Esophagus (tissue), 2 donors: ENCODE results near the gene PLCH2. TPM values are rescaled to one million over a fixed set of nuclear protein-coding genes. Genes with fewer than 3 reads are reported as not detected.

Experiments used
- H3K27ac ChIP-seq, 2 donors: one replicate each; pipeline ENCODE4 v1.5.1; 2013; ENCODE audit warnings: low read depth in 2 of 2, mild to moderate bottlenecking in 2 of 2, inconsistent platforms in 1 of 2, low read length in 1 of 2, moderate library complexity in 1 of 2
- H3K27me3 ChIP-seq, 2 donors: one replicate each; pipeline ENCODE4 v1.6.1; 2013; ENCODE audit warnings: low read length in 2 of 2, control low read depth in 1 of 2, mild to moderate bottlenecking in 1 of 2; ENCODE audit not compliant: insufficient read depth in 2 of 2, control insufficient read depth in 1 of 2
- H3K36me3 ChIP-seq, 2 donors: one replicate each; pipeline ENCODE4 v1.6.1; 2013; ENCODE audit warnings: low read length in 1 of 2; ENCODE audit not compliant: control insufficient read depth in 2 of 2, insufficient read depth in 2 of 2
- H3K4me1 ChIP-seq, 2 donors: one replicate each; pipeline ENCODE4 v1.6.1; 2013; ENCODE audit warnings: low read length in 1 of 2; ENCODE audit not compliant: control insufficient read depth in 2 of 2, insufficient read depth in 2 of 2
- H3K4me3 ChIP-seq, 2 donors: one replicate each; pipeline ENCODE4 v1.5.1; 2013; ENCODE audit warnings: low read length in 2 of 2, mild to moderate bottlenecking in 2 of 2, low read depth in 1 of 2, moderate library complexity in 1 of 2
- H3K9me3 ChIP-seq, 2 donors: one replicate each; pipeline ENCODE4 v1.6.1; 2013; ENCODE audit warnings: mild to moderate bottlenecking in 2 of 2, low read depth in 1 of 2, low read length in 1 of 2, moderate library complexity in 1 of 2; ENCODE audit not compliant: control insufficient read depth in 2 of 2, insufficient read depth in 1 of 2
- WGBS, 2 donors: extraction: QIAGEN DNeasy Blood & Tissue Kit; methylation state at CpG; one replicate each; pipeline ENCODE4 v1.1.7; 2013; 5-methylcytosine and 5-hydroxymethylcytosine counted together
- polyA plus RNA-seq, 2 donors: library from polyadenylated mRNA; stranded (reverse); fragments of 200-250 nt; gene quantifications; one replicate each; pipeline ENCODE4 v1.2.3, GENCODE V29; 2013
- donor health status: healthy with polysubstance abuse.
- donor health status: Bipolar disorder and iron deficiency.

PLCH2 gene
- polyA plus RNA-seq, 2 donors, result 19.2 to 88.7 TPM

DNA sequence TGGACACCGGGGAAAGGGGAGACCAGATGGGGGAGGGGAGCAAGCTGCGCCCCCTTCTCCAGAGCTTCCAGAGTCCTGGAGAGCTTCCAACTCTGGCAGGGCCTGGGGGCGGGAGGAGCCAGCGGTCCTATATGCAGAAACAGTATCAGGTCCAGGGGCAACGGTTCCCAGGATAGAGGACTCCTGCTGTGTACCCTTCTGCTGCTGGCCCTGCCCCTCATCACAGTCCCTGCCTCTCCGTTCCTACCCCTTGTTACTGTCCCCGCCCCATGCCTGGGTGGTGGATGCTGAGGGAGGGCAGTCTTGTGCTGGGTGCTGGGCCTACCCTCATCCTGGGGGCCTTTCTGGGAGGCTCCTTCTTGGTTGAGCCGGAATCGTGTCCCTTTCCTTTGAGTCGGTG, 44.6 kb upstream of the PLCH2 start:
- peaks cover 0 to 3% of the 10 kb centered on the region in 2 donors for H3K9me3 ChIP-seq
- H3K27ac ChIP-seq, result no peak overlapping the region
- H3K4me3 ChIP-seq, result no peak overlapping the region
- H3K36me3 ChIP-seq, result peaks cover 0 to 17% of the 10 kb centered on the region in 2 donors
- 34 to 42% methylated on average over 9 to 10 of the region's 10 CpGs for WGBS, 2 donors
- H3K4me1 ChIP-seq, result peaks cover 5 to 37% of the 10 kb centered on the region in 2 donors
- H3K27me3 ChIP-seq, result no peaks in the 10 kb centered on the region

DNA sequence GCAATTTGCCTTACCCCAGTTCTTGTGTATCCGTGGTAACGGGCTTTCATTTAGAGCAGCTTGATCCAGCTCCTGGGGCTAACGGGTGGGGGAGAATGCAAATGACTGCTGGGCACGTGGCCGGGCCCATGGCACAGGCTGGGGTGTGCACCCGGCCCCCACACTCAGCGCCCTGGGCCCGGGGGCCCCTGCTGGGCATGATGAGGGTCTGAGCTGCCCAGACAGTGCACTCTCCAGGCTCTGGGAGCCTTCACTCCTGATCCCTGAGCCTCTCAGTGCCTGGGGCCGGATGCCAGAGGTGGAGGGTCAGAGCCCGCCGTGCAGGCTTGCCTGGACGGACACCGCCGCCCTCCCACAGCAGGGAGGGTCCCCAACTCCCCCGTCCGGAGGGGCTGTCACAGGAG, 43.6 kb upstream of the PLCH2 start:
- 33 to 40% methylated on average over 15 to 16 of the region's 16 CpGs for WGBS, 2 donors
- Histone ChIP-seq H3K4me3 (no peak overlapping the region), H3K27me3 (no peaks in the 10 kb centered on the region), H3K36me3 (peaks cover 0 to 17% of the 10 kb centered on the region in 2 donors), H3K4me1 (peaks cover 4 to 35% of the 10 kb centered on the region in 2 donors), H3K9me3 (peaks cover 0 to 3% of the 10 kb centered on the region in 2 donors), H3K27ac (no peak overlapping the region)

DNA sequence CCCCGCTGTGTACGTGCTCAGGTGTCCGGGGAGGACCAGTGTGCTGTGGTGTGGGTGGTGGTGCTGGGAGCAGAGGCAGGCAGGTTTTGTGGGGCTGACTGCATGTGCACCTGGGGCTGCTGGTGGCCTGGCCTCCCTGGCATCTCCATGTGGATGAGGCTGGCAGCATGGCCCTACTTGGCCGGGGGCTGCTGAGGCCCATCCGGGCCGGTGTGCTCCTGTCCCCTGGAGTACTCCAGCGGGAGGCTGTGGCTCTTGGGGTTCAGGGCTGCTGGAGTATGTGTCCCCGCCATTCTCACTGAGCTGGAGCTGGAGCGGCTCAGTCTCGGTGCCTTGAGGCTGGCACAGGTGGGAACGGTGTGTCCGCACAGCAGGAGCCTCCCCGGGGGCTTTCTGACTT, 42.9 kb upstream of the PLCH2 start:
- WGBS, 2 donors, result 84 to 89% methylated on average over 13 of the region's 13 CpGs
- peaks cover 4 to 35% of the 10 kb centered on the region in 2 donors for H3K4me1 ChIP-seq
- H3K27me3 ChIP-seq, result no peaks in the 10 kb centered on the region
- peaks cover 0 to 3% of the 10 kb centered on the region in 2 donors for H3K9me3 ChIP-seq
- no peak overlapping the region for H3K27ac ChIP-seq
- H3K4me3 ChIP-seq, result no peak overlapping the region
- H3K36me3 ChIP-seq, result peaks cover 0 to 17% of the 10 kb centered on the region in 2 donors

DNA sequence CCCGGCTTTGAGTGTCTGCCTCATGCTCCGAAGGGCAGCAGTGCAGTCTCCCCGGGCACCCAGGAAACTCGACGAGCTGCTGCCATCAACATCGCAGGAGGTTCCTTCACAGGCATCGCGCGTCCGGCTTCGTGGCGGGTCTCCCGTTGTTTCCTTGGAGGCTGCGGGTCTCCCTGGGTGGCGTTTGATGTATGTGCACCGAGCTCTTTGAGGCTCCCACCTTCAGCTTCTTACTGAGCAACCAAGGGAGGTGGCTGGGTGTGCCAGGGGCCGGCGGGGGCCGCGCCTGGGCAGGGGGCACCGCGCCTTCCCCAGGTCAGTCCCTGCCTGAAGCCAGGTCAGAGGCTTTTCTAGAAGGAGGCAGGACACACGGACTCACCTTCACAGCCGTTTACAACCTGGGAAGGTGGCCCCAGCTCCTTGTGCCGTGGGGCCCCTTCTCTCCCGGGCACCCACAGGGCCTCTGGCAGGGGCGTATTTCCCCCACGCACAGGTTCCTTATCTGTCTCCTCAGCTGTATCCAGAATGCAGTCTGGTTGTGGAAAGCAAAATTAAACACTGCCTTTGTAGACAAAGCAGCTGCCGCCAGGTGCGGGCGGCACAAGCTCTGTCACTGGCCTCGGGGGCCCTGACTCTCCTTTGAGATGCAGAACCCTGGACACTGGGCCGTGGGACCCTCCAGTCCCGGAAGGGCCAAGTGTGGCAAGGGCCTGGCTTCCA, 42.0 kb upstream of the PLCH2 start:
- Histone ChIP-seq H3K4me3 (no peak overlapping the region), H3K27me3 (no peaks in the 10 kb centered on the region)
- 68 to 72% methylated on average over 34 of the region's 34 CpGs for WGBS, 2 donors

DNA sequence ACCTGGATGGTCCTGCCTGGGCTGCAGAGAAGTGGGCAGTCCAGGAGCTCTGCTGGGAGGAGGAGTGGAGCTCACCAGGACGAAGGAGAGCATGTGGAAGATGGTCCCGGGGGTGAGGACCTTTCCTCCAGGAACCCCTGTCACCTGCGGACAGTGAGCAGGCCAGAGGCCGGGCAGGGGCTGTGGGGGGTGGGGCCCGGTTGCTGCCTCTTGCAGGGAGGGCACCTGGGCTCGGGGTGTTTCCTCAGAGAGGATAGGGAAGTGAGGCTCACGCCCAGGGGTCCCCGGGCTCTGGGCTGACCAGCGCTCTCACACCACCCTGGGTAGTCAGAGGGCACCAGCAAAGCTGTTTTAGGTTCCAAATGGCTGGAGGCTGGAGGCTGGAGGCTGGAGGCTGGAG, 41.0 kb upstream of the PLCH2 start:
- no peak overlapping the region for H3K27ac ChIP-seq

More for the DNA sequence above, 42.0 kb upstream of the PLCH2 start:
- Histone ChIP-seq H3K9me3 (peaks cover 0 to 3% of the 10 kb centered on the region in 2 donors), H3K27ac (no peak overlapping the region), H3K36me3 (peaks cover 0 to 17% of the 10 kb centered on the region in 2 donors), H3K4me1 (peaks cover 6 to 39% of the 10 kb centered on the region in 2 donors)

DNA sequence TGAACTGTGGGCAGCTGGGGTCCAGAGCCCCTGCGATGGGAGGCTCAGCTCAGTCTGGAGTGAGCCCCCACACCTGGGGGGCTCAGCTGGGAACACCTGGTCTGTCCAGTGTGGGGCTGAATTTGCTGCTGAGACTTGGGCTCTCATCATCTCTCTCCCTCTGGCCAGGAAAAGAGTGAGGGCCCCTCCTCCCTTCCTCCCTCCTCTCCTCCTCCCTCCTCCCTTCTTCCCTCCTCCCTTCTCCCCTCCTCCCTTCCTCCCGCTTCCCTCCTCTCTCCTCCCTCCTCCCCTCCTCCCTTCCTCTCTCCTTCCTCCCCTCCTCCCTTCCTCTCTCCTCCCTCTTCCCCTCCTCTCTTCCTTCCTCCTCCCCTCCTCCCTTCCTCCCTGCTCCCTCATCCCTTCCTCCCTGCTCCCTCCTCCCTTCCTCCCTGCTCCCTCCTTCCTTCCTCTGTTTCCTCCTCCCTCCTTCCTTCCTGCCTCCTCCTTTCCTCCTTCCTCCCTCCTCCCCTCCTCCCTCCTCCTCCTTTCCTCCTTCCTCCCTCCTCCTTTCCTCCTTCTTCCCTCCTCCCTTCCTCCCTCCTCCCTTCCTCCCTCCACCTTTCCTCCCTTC, 40.2 kb upstream of the PLCH2 start:
- H3K27ac ChIP-seq, result no peak overlapping the region
- no peak overlapping the region for H3K4me3 ChIP-seq
- peaks cover 6 to 28% of the 10 kb centered on the region in 2 donors for H3K4me1 ChIP-seq
- 50 to 59% methylated on average over 1 to 2 of the region's 2 CpGs for WGBS, 2 donors
- peaks cover 0 to 3% of the 10 kb centered on the region in 2 donors for H3K9me3 ChIP-seq
- H3K36me3 ChIP-seq, result peaks cover 0 to 12% of the 10 kb centered on the region in 2 donors
- H3K27me3 ChIP-seq, result peaks cover 0 to 2% of the 10 kb centered on the region in 2 donors

More for the DNA sequence above, 41.0 kb upstream of the PLCH2 start:
- Histone ChIP-seq H3K9me3 (peaks cover 0 to 3% of the 10 kb centered on the region in 2 donors), H3K4me1 (peaks cover 6 to 33% of the 10 kb centered on the region in 2 donors), H3K4me3 (no peak overlapping the region), H3K27me3 (no peaks in the 10 kb centered on the region), H3K36me3 (peaks cover 0 to 17% of the 10 kb centered on the region in 2 donors)
- 67 to 73% methylated on average over 9 of the region's 9 CpGs for WGBS, 2 donors

DNA sequence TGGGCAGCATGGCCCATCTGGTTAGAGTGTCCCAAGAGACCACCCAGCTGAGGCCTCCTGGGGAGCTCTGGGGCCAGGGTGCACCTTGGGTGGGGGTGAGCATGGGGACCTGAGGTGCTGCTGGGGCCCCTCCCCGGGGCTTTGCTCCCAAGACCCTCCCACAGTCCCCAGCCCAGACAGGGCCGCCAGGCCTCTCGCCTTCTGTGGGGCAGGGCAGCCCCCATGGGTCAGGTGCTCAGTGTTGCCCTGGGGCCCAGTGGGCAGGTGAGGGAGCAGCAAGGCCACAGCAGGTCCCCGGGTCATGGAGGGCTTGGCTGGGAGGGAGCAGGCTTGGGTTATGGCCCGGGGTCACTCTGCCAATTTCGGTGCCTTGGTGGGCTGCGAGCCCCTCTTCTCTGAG, 39.2 kb upstream of the PLCH2 start:
- H3K4me1 ChIP-seq, result peaks cover 6 to 18% of the 10 kb centered on the region in 2 donors
- H3K27me3 ChIP-seq, result peaks cover 0 to 4% of the 10 kb centered on the region in 2 donors
- peaks cover 0 to 11% of the 10 kb centered on the region in 2 donors for H3K36me3 ChIP-seq
- WGBS, 2 donors, result 74 to 88% methylated on average over 5 to 7 of the region's 7 CpGs
- peaks cover 0 to 3% of the 10 kb centered on the region in 2 donors for H3K9me3 ChIP-seq
- H3K27ac ChIP-seq, result no peak overlapping the region
- H3K4me3 ChIP-seq, result no peak overlapping the region

DNA sequence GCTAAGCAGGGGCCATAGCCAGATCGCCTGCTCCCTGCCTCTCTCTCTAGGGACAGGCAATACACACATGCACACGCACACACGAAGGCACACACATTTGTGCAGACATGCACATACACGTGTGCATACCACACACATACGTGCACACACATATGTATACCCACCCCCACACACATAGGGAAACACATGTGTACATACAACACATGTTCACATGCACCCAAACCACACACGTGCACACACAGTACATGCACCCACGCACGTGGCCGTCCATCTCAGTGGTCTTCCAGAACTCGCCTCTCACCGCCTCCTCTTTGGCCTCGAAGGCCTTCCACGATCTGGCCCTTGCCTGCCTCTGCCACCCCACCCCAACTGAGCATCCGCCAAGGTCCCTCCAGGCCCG, 38.5 kb upstream of the PLCH2 start:
- H3K4me3 ChIP-seq, result no peak overlapping the region
- H3K27me3 ChIP-seq, result peaks cover 0 to 4% of the 10 kb centered on the region in 2 donors
- H3K9me3 ChIP-seq, result peaks cover 0 to 3% of the 10 kb centered on the region in 2 donors
- 60 to 77% methylated on average over 15 of the region's 15 CpGs for WGBS, 2 donors
- peaks cover 3 to 14% of the 10 kb centered on the region in 2 donors for H3K4me1 ChIP-seq
- no peak overlapping the region for H3K27ac ChIP-seq
- peaks cover 0 to 9% of the 10 kb centered on the region in 2 donors for H3K36me3 ChIP-seq

DNA sequence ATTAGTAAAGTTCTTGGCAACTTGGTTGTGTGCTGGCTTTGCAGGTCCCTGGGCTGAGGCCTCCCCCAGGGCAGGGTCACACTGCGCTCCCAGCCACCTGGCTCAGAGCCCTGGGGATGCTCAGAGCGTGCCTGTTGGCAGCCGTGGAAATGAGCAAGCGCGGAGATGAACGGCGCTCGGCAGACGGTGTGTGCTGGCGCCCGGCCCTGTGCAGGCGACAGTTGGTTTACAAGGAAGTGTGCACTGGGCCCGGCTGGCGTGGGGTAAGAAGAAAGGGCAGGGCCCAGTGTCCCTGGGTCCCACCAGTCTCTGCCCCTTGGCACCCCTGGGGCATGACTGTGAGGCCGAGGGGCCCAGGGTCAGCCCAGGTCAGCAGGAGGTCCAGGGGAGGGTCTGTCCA, 38.1 kb upstream of the PLCH2 start:
- WGBS, 2 donors, result 35 to 59% methylated on average over 15 of the region's 15 CpGs

More for the DNA sequence above, 38.1 kb upstream of the PLCH2 start:
- H3K4me3 ChIP-seq, result no peak overlapping the region
- H3K27me3 ChIP-seq, result peaks cover 0 to 4% of the 10 kb centered on the region in 2 donors
- peaks cover 0 to 3% of the 10 kb centered on the region in 2 donors for H3K9me3 ChIP-seq
- H3K27ac ChIP-seq, result no peak overlapping the region
- peaks cover 0 to 5% of the 10 kb centered on the region in 2 donors for H3K36me3 ChIP-seq
- H3K4me1 ChIP-seq, result peaks cover 3 to 16% of the 10 kb centered on the region in 2 donors
